ENCODE measurements around the gene PINLYP. TPM values are rescaled to one million over a fixed set of nuclear protein-coding genes. Genes with fewer than 3 reads are reported as not detected.

PINLYP gene
- total RNA-seq: 1 to 10 TPM; 3.7 to 4.4 TPM

GRCh38 chr19:43575156-43575950 lies at the start of gene PINLYP, which contains the start of gene XRCC1:
TSS of gene PINLYP (plus strand) at chr19:43575801. CDS start at chr19:43577192, 1,391 bp downstream.
TSS of gene XRCC1 (minus strand) at chr19:43575527. CDS start at chr19:43575458, 69 bp downstream.
- H3K4me1 Mint-ChIP-seq: peaks cover 43% of the 10 kb centered on the region
- ChIA-PET CTCF (interaction anchor here (0.6 to 9.6 kb wide), 6 partner anchors 18 to 1866 kb away, joined by 3 to 95 read pairs (median 4); partner anchors contain the start of genes IRGQ and ZNF576), POLR2A (interaction anchor here (1.0 to 3.0 kb wide), 8 partner anchors 9 to 49 kb away, joined by 3 to 57 read pairs (median 7); partner anchors contain the start of genes IRGQ, ZNF575 and ZNF576)
- no peaks in the 10 kb centered on the region for H3K9me3 Mint-ChIP-seq
- H3K4me3 Mint-ChIP-seq: peak within 1 kb of the TSS; percentile 95
- peak; percentile 98 for DNase-seq
- H3K27ac Mint-ChIP-seq: peak within 1 kb of the TSS; percentile 87
- peaks cover 3% of the 10 kb centered on the region for H3K27me3 Mint-ChIP-seq
- peaks cover 14% of the 10 kb centered on the region for H3K36me3 Mint-ChIP-seq (ENCODE audit: low read depth)

GRCh38 chr19:43525836-43526771 lies 49.5 kb upstream of the PINLYP start:
- Mint-ChIP-seq H3K4me1 (peaks cover 24% of the 10 kb centered on the region), H3K27me3 (no peaks in the 10 kb centered on the region), H3K27ac (peak overlapping the region; percentile 79), H3K4me3 (peak overlapping the region; percentile 94), H3K9me3 (no peaks in the 10 kb centered on the region), H3K36me3 (ENCODE audit: low read depth) (peaks cover 12% of the 10 kb centered on the region)
- CTCF ChIA-PET: interaction anchor here (1.3 to 9.8 kb wide), 7 partner anchors 29 to 142 kb away, joined by 4 to 198 read pairs (median 18); no protein-coding TSS in a partner anchor
- DNase-seq: peak; percentile 42
- POLR2A ChIA-PET: interaction anchor here (0.9 to 4.0 kb wide), 5 partner anchors 20 to 87 kb away, joined by 3 to 23 read pairs (median 10); partner anchors contain the start of genes IRGQ, PINLYP, XRCC1 and ZNF576

GRCh38 chr19:43526884-43527859 lies 48.4 kb upstream of the PINLYP start, which contains the start of gene ETHE1:
TSS of gene ETHE1 (minus strand) at chr19:43527201. CDS start at chr19:43527177, 24 bp downstream.
- H3K4me3 Mint-ChIP-seq: peak within 1 kb of the TSS; percentile 94
- peaks cover 12% of the 10 kb centered on the region for H3K36me3 Mint-ChIP-seq (ENCODE audit: low read depth)
- CTCF ChIA-PET: interaction anchor here (1.0 to 9.8 kb wide), 10 partner anchors 8 to 141 kb away, joined by 3 to 198 read pairs (median 12); no protein-coding TSS in a partner anchor
- POLR2A ChIA-PET: interaction anchor here (1.3 to 4.0 kb wide), 7 partner anchors 23 to 88 kb away, joined by 4 to 23 read pairs (median 8); partner anchors contain the start of genes IRGQ, PHLDB3, PINLYP and XRCC1
- H3K27me3 Mint-ChIP-seq: no peaks in the 10 kb centered on the region
- no peaks in the 10 kb centered on the region for H3K9me3 Mint-ChIP-seq
- H3K27ac Mint-ChIP-seq: peak within 1 kb of the TSS; percentile 79
- DNase-seq: peak; percentile 83
- H3K4me1 Mint-ChIP-seq: peaks cover 28% of the 10 kb centered on the region

GRCh38 chr19:43527860-43528622 lies 47.6 kb upstream of the PINLYP start:
- POLR2A ChIA-PET: interaction anchor here (0.9 to 2.3 kb wide), 5 partner anchors 23 to 89 kb away, joined by 3 to 10 read pairs (median 5); partner anchors contain the start of genes IRGQ, PHLDB3 and ZNF576
- Mint-ChIP-seq H3K36me3 (ENCODE audit: low read depth) (peaks cover 8% of the 10 kb centered on the region), H3K9me3 (no peaks in the 10 kb centered on the region), H3K4me3 (peak overlapping the region; percentile 54), H3K27ac (peak overlapping the region; percentile 64), H3K4me1 (peaks cover 34% of the 10 kb centered on the region), H3K27me3 (no peaks in the 10 kb centered on the region)
- CTCF ChIA-PET: interaction anchor here (0.6 to 2.9 kb wide), 11 partner anchors 8 to 239 kb away, joined by 3 to 23 read pairs (median 4); no protein-coding TSS in a partner anchor
- no peak for DNase-seq

- POLR2A ChIA-PET: interaction anchor here (0.6 to 3.0 kb wide), 18 partner anchors 8 to 221 kb away, joined by 3 to 27 read pairs (median 4); partner anchors contain the start of genes IRGQ, PHLDB3, PINLYP and SMG9
- no peaks in the 10 kb centered on the region for H3K27me3 Mint-ChIP-seq
- no peaks in the 10 kb centered on the region for H3K9me3 Mint-ChIP-seq
- peaks cover 30% of the 10 kb centered on the region for H3K4me1 Mint-ChIP-seq
- CTCF ChIA-PET: interaction anchor here (1.0 to 3.7 kb wide), 9 partner anchors 8 to 137 kb away, joined by 3 to 27 read pairs (median 7); partner anchors contain the start of gene PLAUR
- H3K36me3 Mint-ChIP-seq (ENCODE audit: low read depth): peaks cover 12% of the 10 kb centered on the region
- peak overlapping the region; percentile 86 for H3K4me3 Mint-ChIP-seq
- DNase-seq: no peak
- peak overlapping the region; percentile 98 for H3K27ac Mint-ChIP-seq
These were observed 43.0 kb upstream of the PINLYP start for GRCh38 chr19:43532571-43532961.

GRCh38 chr19:43532962-43533545 lies 42.5 kb upstream of the PINLYP start, which contains the start of gene ZNF575:
TSS of gene ZNF575 (plus strand) at chr19:43533188. CDS start at chr19:43534423, 1,235 bp downstream.
- H3K36me3 Mint-ChIP-seq (ENCODE audit: low read depth): peaks cover 14% of the 10 kb centered on the region
- peak; percentile 89 for DNase-seq
- H3K4me3 Mint-ChIP-seq: peak within 1 kb of the TSS; percentile 86
- ChIA-PET CTCF (interaction anchor here (0.6 to 3.7 kb wide), 10 partner anchors 8 to 192 kb away, joined by 3 to 27 read pairs (median 5); partner anchors contain the start of gene PLAUR), POLR2A (interaction anchor here (0.6 to 3.0 kb wide), 18 partner anchors 9 to 221 kb away, joined by 3 to 27 read pairs (median 4); partner anchors contain the start of genes IRGQ, PHLDB3, PINLYP and SMG9)
- H3K4me1 Mint-ChIP-seq: peaks cover 26% of the 10 kb centered on the region
- no peaks in the 10 kb centered on the region for H3K9me3 Mint-ChIP-seq
- H3K27ac Mint-ChIP-seq: peak within 1 kb of the TSS; percentile 98
- no peaks in the 10 kb centered on the region for H3K27me3 Mint-ChIP-seq

- Mint-ChIP-seq H3K4me3 (peak overlapping the region; percentile 86), H3K4me1 (peaks cover 23% of the 10 kb centered on the region), H3K9me3 (peaks cover 4% of the 10 kb centered on the region), H3K27ac (peak overlapping the region; percentile 98), H3K27me3 (no peaks in the 10 kb centered on the region), H3K36me3 (ENCODE audit: low read depth) (peaks cover 20% of the 10 kb centered on the region)
- DNase-seq: peak; percentile 95
- POLR2A ChIA-PET: interaction anchor here (0.6 to 3.0 kb wide), 16 partner anchors 9 to 220 kb away, joined by 3 to 27 read pairs (median 4); partner anchors contain the start of genes IRGQ, PHLDB3, PINLYP and SMG9
- CTCF ChIA-PET: interaction anchor here (0.6 to 3.7 kb wide), 10 partner anchors 9 to 192 kb away, joined by 3 to 27 read pairs (median 5); partner anchors contain the start of gene PLAUR
These were observed 41.9 kb upstream of the PINLYP start for GRCh38 chr19:43533546-43534304.

- H3K36me3 Mint-ChIP-seq (ENCODE audit: low read depth): peaks cover 26% of the 10 kb centered on the region
- no peak for DNase-seq
These were observed 41.2 kb upstream of the PINLYP start for GRCh38 chr19:43534305-43534815.

More at GRCh38 chr19:43534305-43534815, 41.2 kb upstream of the PINLYP start:
- ChIA-PET CTCF (interaction anchor here (1.4 to 3.7 kb wide), 7 partner anchors 10 to 71 kb away, joined by 3 to 27 read pairs (median 19); no protein-coding TSS in a partner anchor), POLR2A (interaction anchor here (0.6 to 3.0 kb wide), 8 partner anchors 9 to 134 kb away, joined by 3 to 27 read pairs (median 6); partner anchors contain the start of genes IRGQ, PHLDB3, PINLYP and XRCC1)
- Mint-ChIP-seq H3K9me3 (peaks cover 7% of the 10 kb centered on the region), H3K4me1 (peaks cover 23% of the 10 kb centered on the region), H3K27me3 (no peaks in the 10 kb centered on the region), H3K27ac (peak overlapping the region; percentile 98), H3K4me3 (peak overlapping the region; percentile 86)

Measured in activated CD4-positive, alpha-beta memory T cell treated with anti-CD3 and anti-CD28 coated beads, Interleukin-2, amount 10 ng/mL, durations not matched to agents 7 days and 5 days (primary cell).